H9 (cell line): ENCODE measurements around the gene CEP128. TPM values are rescaled to one million over a fixed set of nuclear protein-coding genes. Genes with fewer than 3 reads are reported as not detected.

Source experiments
- DNase-seq: peaks from one replicate; pipeline ENCODE4 v3.0.0-alpha.2; 2017
- H2AFZ ChIP-seq: one replicate; pipeline ENCODE4 v1.6.1; 2013; ENCODE audit warnings: mild to moderate bottlenecking, low read length, control low read depth, moderate library complexity
- H2AK5ac ChIP-seq: 2 replicates; pipeline ENCODE4 v1.6.1; 2013; ENCODE audit warnings: low read length, control low read depth, mixed read lengths; ENCODE audit not compliant: insufficient read length
- H2BK120ac ChIP-seq: one replicate; pipeline ENCODE4 v1.6.1; 2013; ENCODE audit warnings: low read depth, mild to moderate bottlenecking, low read length, control low read depth, inconsistent platforms; ENCODE audit not compliant: poor library complexity, severe bottlenecking
- H2BK12ac ChIP-seq: 2 replicates; pipeline ENCODE4 v1.6.1; 2013; ENCODE audit warnings: low read length, control low read depth, mixed read lengths, low read depth; ENCODE audit not compliant: insufficient read length
- H2BK15ac ChIP-seq: 2 replicates; pipeline ENCODE4 v1.6.1; 2013; ENCODE audit warnings: low read depth, low read length, control low read depth
- H2BK20ac ChIP-seq: one replicate; pipeline ENCODE4 v1.6.1; 2013; ENCODE audit warnings: low read depth, mild to moderate bottlenecking, low read length, control low read depth, inconsistent platforms; ENCODE audit not compliant: poor library complexity, severe bottlenecking
- H2BK5ac ChIP-seq: 2 replicates; pipeline ENCODE4 v1.6.1; 2013; ENCODE audit warnings: low read length, control low read depth, mixed read lengths; ENCODE audit not compliant: insufficient read length
- H3K14ac ChIP-seq: 2 replicates; pipeline ENCODE4 v1.6.1; 2013; ENCODE audit warnings: low read length, control low read depth; ENCODE audit not compliant: insufficient read depth
- H3K18ac ChIP-seq: 2 replicates; pipeline ENCODE4 v1.6.1; 2013; ENCODE audit warnings: low read depth, mild to moderate bottlenecking, mixed read lengths, low read length, control low read depth; ENCODE audit not compliant: insufficient read length
- H3K23ac ChIP-seq: 2 replicates; pipeline ENCODE4 v1.6.1; 2013; ENCODE audit warnings: low read length, control low read depth, mixed read lengths, low read depth; ENCODE audit not compliant: insufficient read length
- H3K23me2 ChIP-seq: 2 replicates; pipeline ENCODE4 v1.6.1; 2013; ENCODE audit warnings: low read depth, mild to moderate bottlenecking, mixed read lengths, low read length, control low read depth; ENCODE audit not compliant: insufficient read length, poor library complexity, severe bottlenecking
- H3K27ac ChIP-seq: 2 replicates; pipeline ENCODE4 v1.5.1; 2013; ENCODE audit warnings: low read length, control low read depth, mixed read lengths, low read depth; ENCODE audit not compliant: insufficient read length
- H3K27me3 ChIP-seq: 2 replicates; pipeline ENCODE4 v1.6.1; 2013; ENCODE audit warnings: low read length, control low read depth, inconsistent platforms; ENCODE audit not compliant: insufficient read depth
- H3K4ac ChIP-seq: 2 replicates; pipeline ENCODE4 v1.6.1; 2013; ENCODE audit warnings: low read depth, mild to moderate bottlenecking, control low read depth, inconsistent platforms, low read length, moderate library complexity
- H3K4me1 ChIP-seq: 2 replicates; pipeline ENCODE4 v1.6.1; 2013; ENCODE audit warnings: low read length, control low read depth, inconsistent platforms; ENCODE audit not compliant: insufficient read depth
- H3K4me2 ChIP-seq: 2 replicates; pipeline ENCODE4 v1.6.1; 2013; ENCODE audit warnings: low read length, control low read depth, mixed read lengths; ENCODE audit not compliant: insufficient read length, insufficient read depth
- H3K56ac ChIP-seq: 2 replicates; pipeline ENCODE4 v1.6.1; 2013; ENCODE audit warnings: low read depth, mild to moderate bottlenecking, mixed read lengths, low read length, control low read depth; ENCODE audit not compliant: insufficient read length
- H3K79me1 ChIP-seq: 2 replicates; pipeline ENCODE4 v1.6.1; 2013; ENCODE audit warnings: low read depth, mild to moderate bottlenecking, moderate library complexity, low read length, control low read depth, inconsistent platforms; ENCODE audit not compliant: insufficient read depth, poor library complexity, severe bottlenecking
- H3K79me2 ChIP-seq: 2 replicates; pipeline ENCODE4 v1.6.1; 2013; ENCODE audit warnings: low read length, control low read depth, inconsistent platforms; ENCODE audit not compliant: insufficient read depth
- H3K9ac ChIP-seq: 2 replicates; pipeline ENCODE4 v1.6.1; 2013; ENCODE audit warnings: low read length, control low read depth, mixed read lengths; ENCODE audit not compliant: insufficient read length; ENCODE audit errors: extremely low read depth
- H3K9me3 ChIP-seq: one replicate; pipeline ENCODE4 v1.6.1; 2013; ENCODE audit warnings: low read depth, low read length, inconsistent platforms; ENCODE audit not compliant: control insufficient read depth
- H3T11ph ChIP-seq: one replicate; pipeline ENCODE4 v1.6.1; 2013; ENCODE audit warnings: mild to moderate bottlenecking, low read length, control low read depth, inconsistent platforms
- H4K20me1 ChIP-seq: one replicate; pipeline ENCODE4 v1.6.1; 2013; ENCODE audit not compliant: control insufficient read depth, insufficient read length, insufficient read depth
- H4K5ac ChIP-seq: 2 replicates; pipeline ENCODE4 v1.6.1; 2013; ENCODE audit warnings: low read depth, mild to moderate bottlenecking, mixed read lengths, low read length, control low read depth; ENCODE audit not compliant: insufficient read length
- H4K8ac ChIP-seq: replicated peaks from 2 replicates; pipeline ENCODE4 v1.6.1; 2013; ENCODE audit warnings: low read length, control low read depth, mixed read lengths, low read depth; ENCODE audit not compliant: insufficient read length
- H4K91ac ChIP-seq: 2 replicates; pipeline ENCODE4 v1.6.1; 2013; ENCODE audit warnings: low read depth, mild to moderate bottlenecking, moderate library complexity, mixed read lengths, low read length, control low read depth; ENCODE audit not compliant: insufficient read length
- H3K27ac Mint-ChIP-seq, 3 experiments: 2 replicates in 2 of 3; 3 replicates in 1 of 3; pipeline ENCODE4 v1.8.0; 2020 to 2021; ENCODE audit warnings: mixed read lengths in 3 of 3, mild to moderate bottlenecking in 1 of 3, moderate library complexity in 1 of 3
- H3K27me3 Mint-ChIP-seq: 2 replicates; pipeline ENCODE4 v1.8.0; 2021; ENCODE audit warnings: low read depth, mild to moderate bottlenecking, moderate library complexity, mixed read lengths
- H3K36me3 Mint-ChIP-seq, 3 experiments: 2 replicates in 2 of 3; 3 replicates in 1 of 3; pipeline ENCODE4 v1.8.0; 2020 to 2021; ENCODE audit warnings: low read depth in 3 of 3, mixed read lengths in 3 of 3; ENCODE audit not compliant: insufficient read depth in 1 of 3
- H3K4me1 Mint-ChIP-seq, 2 experiments: 2 replicates each; pipeline ENCODE4 v1.8.0; 2020; ENCODE audit warnings: mixed read lengths in 2 of 2
- H3K4me3 Mint-ChIP-seq, 2 experiments: 2 replicates in 1 of 2; 3 replicates in 1 of 2; pipeline ENCODE4 v1.8.0; 2020 to 2021; ENCODE audit warnings: mild to moderate bottlenecking in 2 of 2, mixed read lengths in 2 of 2, moderate library complexity in 1 of 2
- H3K9me3 Mint-ChIP-seq, 2 experiments: 2 replicates in 1 of 2; 3 replicates in 1 of 2; pipeline ENCODE4 v1.8.0; 2020; ENCODE audit warnings: mild to moderate bottlenecking in 2 of 2, mixed read lengths in 2 of 2, moderate library complexity in 1 of 2
- CTCF ChIP-seq: fragments of 200-600 bp; sonication (generic); conservative IDR thresholded peaks from 3 replicates; pipeline ENCODE4 v1.8.0; 2021; ENCODE audit warnings: antibody characterized with exemption, mild to moderate bottlenecking
- WGBS: extraction: QIAGEN DNeasy Blood & Tissue Kit; methylation state at CpG from one replicate; pipeline ENCODE4 v1.1.7; 2013; ENCODE audit warnings: missing lambda C conversion rate, low lambda C conversion rate, mixed read lengths; ENCODE audit not compliant: insufficient read length; ENCODE audit errors: extremely low coverage; 5-methylcytosine and 5-hydroxymethylcytosine counted together
- total RNA-seq: library from RNA; stranded (reverse); gene quantifications from 2 replicates; pipeline ENCODE4 v1.2.1, GENCODE V29; 2021

CEP128 gene
- total RNA-seq, 1 experiment from 2014 or later = 16.3 TPM

GRCh38 chr14:80762641-80763228 is 178.8 kb downstream of the CEP128 start:
- no peak overlapping the region for H3K56ac ChIP-seq
- H3K79me1 ChIP-seq = no peaks in the 10 kb centered on the region
- DNase-seq = no peak
- no peak for TF ChIP-seq CTCF
- H3K18ac ChIP-seq = no peak overlapping the region
- no peak overlapping the region for H3K4me3 Mint-ChIP-seq
- no peaks in the 10 kb centered on the region for H3K23me2 ChIP-seq
- no peak overlapping the region for H3T11ph ChIP-seq
- no peak overlapping the region for H2AFZ ChIP-seq
- H2BK20ac ChIP-seq = no peak overlapping the region
- no peak overlapping the region for H4K8ac ChIP-seq
- no peak overlapping the region for H3K4me2 ChIP-seq
- H3K14ac ChIP-seq = no peak overlapping the region
- H3K4me1 ChIP-seq = no peaks in the 10 kb centered on the region
- no peaks in the 10 kb centered on the region for H3K27me3 ChIP-seq
- no peak overlapping the region for H2BK12ac ChIP-seq
- no peak overlapping the region for H4K5ac ChIP-seq
- H3K79me2 ChIP-seq = no peaks in the 10 kb centered on the region
- H4K20me1 ChIP-seq = no peaks in the 10 kb centered on the region
- H2BK5ac ChIP-seq = no peak overlapping the region
- no peak overlapping the region for H3K27ac Mint-ChIP-seq
- H3K4me1 Mint-ChIP-seq = no peaks in the 10 kb centered on the region
- no peaks in the 10 kb centered on the region for H3K9me3 ChIP-seq
- H2BK15ac ChIP-seq = no peak overlapping the region
- H3K4ac ChIP-seq = no peak overlapping the region
- no peak overlapping the region for H3K9ac ChIP-seq
- no peak overlapping the region for H2AK5ac ChIP-seq
- no peak overlapping the region for H2BK120ac ChIP-seq
- WGBS = no CpG with 5 or more reads among the region's 3 CpGs
- H3K27ac ChIP-seq = no peak overlapping the region
- H3K27me3 Mint-ChIP-seq = no peaks in the 10 kb centered on the region
- no peak overlapping the region for H4K91ac ChIP-seq
- H3K36me3 Mint-ChIP-seq = no peaks in the 10 kb centered on the region
- no peak overlapping the region for H3K23ac ChIP-seq
- H3K9me3 Mint-ChIP-seq = no peaks in the 10 kb centered on the region
